ENCODE results near the gene UBE2J2.
A peak's percentile ranks its signal among the peaks of the same experiment; 100 is the strongest.

Gene UBE2J2

GRCh38 chr1:1236945-1237873, 36.4 kb downstream of the UBE2J2 start:
- DNase-seq = no peak
- TF ChIP-seq POLR2A (IDR thresholded peaks at IDR 0.05; ENCODE audit: low read length) (no peak), GATA1 (IDR thresholded peaks at IDR 0.05; ENCODE audit: low read depth, low read length) (no peak)

GRCh38 chr1:1236176-1236763, 37.4 kb downstream of the UBE2J2 start:
- TF ChIP-seq GATA1 (IDR thresholded peaks at IDR 0.05; ENCODE audit: low read depth, low read length) (no peak), POLR2A (IDR thresholded peaks at IDR 0.05; ENCODE audit: low read length) (no peak)
- no peak for DNase-seq

DNA sequence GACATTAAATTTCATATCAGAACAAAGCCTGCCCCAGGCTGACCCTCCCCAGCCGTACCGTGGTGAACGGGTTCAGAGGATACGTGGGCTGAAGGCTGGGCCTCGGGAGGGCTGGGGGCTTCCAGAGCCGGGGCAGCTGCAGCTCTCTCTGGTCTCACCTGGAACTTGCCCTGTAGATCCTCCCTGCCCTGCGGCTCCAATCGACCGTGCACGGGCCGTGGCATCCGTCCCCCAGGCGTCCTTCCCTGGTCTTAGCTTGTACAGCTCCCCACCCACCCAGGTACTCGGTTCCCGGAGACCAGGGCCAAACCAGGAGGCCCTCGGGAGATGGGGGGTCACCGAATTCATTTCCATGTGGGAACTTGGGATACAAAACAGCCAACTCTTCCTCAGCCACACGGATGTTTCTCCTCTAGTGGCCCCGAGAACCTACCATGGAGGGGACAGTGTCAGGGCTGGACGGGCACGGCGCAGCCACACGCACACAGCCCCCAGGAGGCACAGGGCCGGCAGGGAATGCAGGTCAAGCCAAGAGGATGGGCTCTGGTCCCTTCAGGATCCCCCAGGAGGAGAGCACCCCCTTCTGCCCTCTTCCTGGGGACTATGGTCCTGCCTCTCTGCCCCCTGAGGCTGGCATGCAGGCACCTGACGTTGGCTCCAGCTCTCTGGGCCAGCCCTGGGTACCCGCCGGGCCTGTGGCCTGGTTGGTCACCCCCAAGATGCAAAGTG, 38.5 kb downstream of the UBE2J2 start:
- DNase-seq = no peak
- TF ChIP-seq POLR2A (IDR thresholded peaks at IDR 0.05; ENCODE audit: low read length) (no peak), GATA1 (IDR thresholded peaks at IDR 0.05; ENCODE audit: low read depth, low read length) (no peak)

DNA sequence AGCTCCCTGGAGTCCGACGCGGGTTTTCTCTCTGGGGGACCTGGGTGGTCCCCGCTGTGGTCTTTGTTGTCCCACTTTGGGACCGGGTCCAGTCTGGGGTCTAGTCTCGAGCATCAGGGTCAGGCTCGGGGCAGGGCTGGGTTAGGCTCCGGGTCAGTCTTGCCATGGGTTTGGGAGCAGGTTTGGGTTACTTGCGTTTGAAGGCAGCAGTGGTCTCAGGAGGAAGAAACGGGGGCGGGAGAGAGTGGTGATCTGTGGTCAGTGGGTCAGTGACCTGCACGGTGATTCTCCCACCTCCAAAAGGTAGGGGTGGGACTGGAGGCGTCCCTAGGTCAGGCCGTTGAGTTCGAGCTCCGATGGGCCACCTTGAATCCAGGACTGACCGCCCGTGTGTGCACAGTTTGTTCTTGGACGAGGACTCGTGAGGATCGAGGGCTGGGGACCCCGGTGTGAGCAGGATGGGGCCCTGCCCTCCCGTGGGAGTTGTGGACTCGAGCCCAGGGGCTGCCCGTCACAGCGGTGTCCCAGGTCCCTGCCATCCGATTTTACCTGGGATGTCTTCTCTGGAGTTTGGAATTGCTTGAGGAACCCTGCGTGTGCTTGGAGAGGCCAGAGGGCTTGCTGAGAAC, 39.4 kb downstream of the UBE2J2 start:
- no peak for DNase-seq
- no peak for TF ChIP-seq POLR2A (IDR thresholded peaks at IDR 0.05; ENCODE audit: low read length)
- TF ChIP-seq GATA1 (IDR thresholded peaks at IDR 0.05; ENCODE audit: low read depth, low read length) = no peak

DNA sequence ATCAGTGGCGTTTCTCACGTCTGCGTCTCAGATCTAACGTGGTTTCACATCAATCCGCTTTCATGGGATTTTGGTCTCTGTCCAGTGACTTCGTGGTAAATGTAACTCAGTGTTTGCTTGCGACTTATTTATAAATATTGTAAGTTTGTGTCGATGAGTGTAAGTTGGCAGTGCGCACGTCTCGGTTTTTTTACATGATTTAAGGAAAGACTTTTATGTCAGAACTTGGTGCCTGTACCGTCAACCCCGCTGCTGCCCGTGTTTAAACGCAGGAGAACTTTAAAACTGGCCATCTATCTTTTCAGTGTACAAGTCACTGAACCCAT, 40.1 kb downstream of the UBE2J2 start:
- no peak for TF ChIP-seq POLR2A (IDR thresholded peaks at IDR 0.05; ENCODE audit: low read length)
- TF ChIP-seq GATA1 (IDR thresholded peaks at IDR 0.05; ENCODE audit: low read depth, low read length) = no peak
- no peak for DNase-seq

DNA sequence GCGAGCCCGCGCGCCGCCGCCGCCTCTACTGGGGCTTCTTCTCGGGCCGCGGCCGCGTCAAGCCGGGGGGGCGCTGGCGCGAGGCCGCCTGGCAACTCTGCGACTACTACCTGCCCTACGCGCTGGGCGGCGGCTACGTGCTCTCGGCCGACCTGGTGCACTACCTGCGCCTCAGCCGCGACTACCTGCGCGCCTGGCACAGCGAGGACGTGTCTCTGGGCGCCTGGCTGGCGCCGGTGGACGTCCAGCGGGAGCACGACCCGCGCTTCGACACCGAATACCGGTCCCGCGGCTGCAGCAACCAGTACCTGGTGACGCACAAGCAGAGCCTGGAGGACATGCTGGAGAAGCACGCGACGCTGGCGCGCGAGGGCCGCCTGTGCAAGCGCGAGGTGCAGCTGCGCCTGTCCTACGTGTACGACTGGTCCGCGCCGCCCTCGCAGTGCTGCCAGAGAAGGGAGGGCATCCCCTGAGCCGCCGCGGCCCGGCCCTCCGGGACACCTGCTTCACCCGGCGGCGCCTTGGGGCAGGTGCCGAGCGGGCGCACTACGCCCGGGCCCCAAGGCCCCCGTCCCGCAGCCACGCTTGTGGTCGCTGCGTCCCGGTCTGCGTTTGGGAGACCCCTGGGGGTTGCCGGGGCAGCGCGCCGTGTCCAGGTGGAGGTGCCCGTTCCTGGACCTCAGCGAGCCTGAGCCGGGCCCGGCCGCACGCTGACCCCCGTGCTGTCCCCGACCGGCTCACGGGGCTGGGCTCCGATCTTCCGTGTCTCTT, 40.7 kb downstream of the UBE2J2 start:
- TF ChIP-seq POLR2A (IDR thresholded peaks at IDR 0.05; ENCODE audit: low read length) = no peak
- TF ChIP-seq GATA1 (IDR thresholded peaks at IDR 0.05; ENCODE audit: low read depth, low read length) = no peak
- no peak for DNase-seq

DNA sequence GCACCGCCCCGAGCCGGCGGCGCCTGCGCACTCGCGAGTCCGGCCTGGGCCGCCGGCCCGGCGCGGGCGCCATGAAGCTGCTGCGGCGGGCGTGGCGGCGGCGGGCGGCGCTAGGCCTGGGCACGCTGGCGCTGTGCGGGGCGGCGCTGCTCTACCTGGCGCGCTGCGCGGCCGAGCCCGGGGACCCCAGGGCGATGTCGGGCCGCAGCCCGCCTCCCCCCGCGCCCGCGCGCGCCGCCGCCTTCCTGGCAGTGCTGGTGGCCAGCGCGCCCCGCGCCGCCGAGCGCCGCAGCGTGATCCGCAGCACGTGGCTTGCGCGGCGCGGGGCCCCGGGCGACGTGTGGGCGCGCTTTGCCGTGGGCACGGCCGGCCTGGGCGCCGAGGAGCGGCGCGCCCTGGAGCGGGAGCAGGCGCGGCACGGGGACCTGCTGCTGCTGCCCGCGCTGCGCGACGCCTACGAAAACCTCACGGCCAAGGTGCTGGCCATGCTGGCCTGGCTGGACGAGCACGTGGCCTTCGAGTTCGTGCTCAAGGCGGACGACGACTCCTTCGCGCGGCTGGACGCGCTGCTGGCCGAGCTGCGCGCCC, 41.4 kb downstream of the UBE2J2 start, which contains the start of gene B3GALT6:
Gene B3GALT6 (plus strand): TSS at position 30 of the 588 bp plus-strand sequence. CDS start 42 bp downstream, at position 72.
- DNase-seq = no peak
- TF ChIP-seq GATA1 (IDR thresholded peaks at IDR 0.05; ENCODE audit: low read depth, low read length) (no peak), POLR2A (IDR thresholded peaks at IDR 0.05; ENCODE audit: low read length) (no peak)

DNA sequence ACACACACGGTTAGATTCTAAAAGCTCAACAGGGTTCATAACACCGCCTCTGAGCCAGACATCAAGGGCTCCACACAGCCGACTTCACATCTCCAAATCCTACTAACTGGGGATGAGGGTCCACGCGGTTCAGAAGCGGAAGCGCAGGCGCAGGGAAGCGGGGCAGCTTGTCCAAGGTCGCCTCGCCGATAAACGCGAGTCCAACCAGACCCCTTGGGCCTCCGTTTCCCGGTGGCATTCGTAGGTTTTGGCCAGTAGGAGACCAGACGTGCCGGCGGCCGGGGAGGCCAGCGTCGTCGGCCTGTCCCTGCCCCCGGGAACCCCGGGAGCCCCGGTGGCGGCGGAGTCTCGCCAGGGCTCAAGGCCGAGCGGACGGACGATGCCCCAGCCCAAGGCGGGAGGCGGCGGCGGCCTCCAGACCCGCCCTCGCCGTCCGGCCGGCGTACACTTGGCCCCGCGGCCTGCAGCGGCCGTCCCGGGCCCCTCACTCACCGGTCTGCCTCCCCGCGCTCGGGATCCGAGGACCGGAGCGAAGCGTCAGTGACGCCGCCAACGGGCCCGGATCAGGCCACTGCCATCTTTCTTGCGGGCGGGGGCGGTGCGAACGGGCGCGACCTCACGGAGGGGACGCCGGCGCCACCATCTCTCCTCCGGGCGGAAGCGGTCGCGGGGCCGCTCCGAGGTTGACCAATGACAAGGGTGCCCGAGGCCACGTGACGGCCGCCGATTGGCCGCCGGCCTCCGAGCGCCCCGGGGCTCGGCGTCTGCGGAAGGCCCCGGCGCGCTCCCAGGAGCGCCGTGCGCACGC, 42.0 kb downstream of the UBE2J2 start, which contains the start of gene SDF4:
Gene SDF4 (minus strand): TSS at position 602 of the 808 bp plus-strand sequence. CDS start 3,229 bp downstream, outside the sequence.
- peak; percentile 98 to 99 for DNase-seq

DNA sequence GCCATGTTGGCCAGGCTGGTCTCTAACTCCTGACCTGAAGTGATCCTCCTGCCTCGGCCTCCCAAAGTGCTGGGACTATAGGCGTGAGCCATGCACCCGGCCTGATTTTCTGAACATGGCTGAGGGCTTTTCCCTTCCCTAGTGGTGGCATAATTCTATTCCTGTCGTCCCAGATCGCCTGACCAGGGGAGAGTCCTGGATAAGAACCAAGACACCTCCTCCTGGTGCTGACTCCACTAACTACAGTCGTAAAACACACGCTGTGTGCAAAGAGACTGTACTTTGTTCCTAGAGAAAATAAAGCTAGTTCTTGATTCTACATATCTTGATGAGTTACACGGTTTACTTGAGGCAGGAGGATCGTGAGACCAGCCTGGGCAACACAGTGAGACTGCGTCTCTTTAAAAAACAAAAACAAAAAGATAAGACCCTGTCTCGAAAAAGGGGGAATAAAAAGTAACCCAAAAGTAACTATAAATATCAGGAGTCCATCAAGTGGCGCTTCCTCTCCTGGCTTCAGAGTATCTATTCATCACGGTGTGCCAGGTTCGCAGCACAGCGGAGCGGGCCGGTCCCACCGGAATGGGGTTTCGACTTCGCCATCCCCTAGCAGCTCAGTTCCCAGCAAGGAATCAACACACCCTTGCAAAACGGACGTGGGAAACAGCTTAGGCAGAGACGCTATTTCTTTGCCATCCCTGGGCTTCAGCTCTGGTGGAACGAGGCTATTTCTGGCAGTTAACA, 42.8 kb downstream of the UBE2J2 start:
- DNase-seq = peak; percentile 40 to 60
- TF ChIP-seq POLR2A (IDR thresholded peaks at IDR 0.05; ENCODE audit: low read length) (no peak), GATA1 (IDR thresholded peaks at IDR 0.05; ENCODE audit: low read depth, low read length) (no peak)

More for the DNA sequence above, 42.0 kb downstream of the UBE2J2 start, which contains the start of gene SDF4:
- TF ChIP-seq POLR2A (IDR thresholded peaks at IDR 0.05; ENCODE audit: low read length) = peak; percentile 75
- TF ChIP-seq GATA1 (IDR thresholded peaks at IDR 0.05; ENCODE audit: low read depth, low read length) = no peak

- no peak for DNase-seq
- TF ChIP-seq POLR2A (IDR thresholded peaks at IDR 0.05; ENCODE audit: low read length) = no peak
- no peak for TF ChIP-seq GATA1 (IDR thresholded peaks at IDR 0.05; ENCODE audit: low read depth, low read length)
Observed at GRCh38 chr1:1229770-1230169, 43.9 kb downstream of the UBE2J2 start.
